ENCODE measurements around the gene METTL6. TPM values are rescaled to one million over a fixed set of nuclear protein-coding genes. Genes with fewer than 3 reads are reported as not detected.
A peak's percentile ranks its signal among the peaks of the same experiment; 100 is the strongest.

METTL6 gene
- polyA plus RNA-seq, 3 donors from 2014 or later, result 2.3 to 20.3 (median 13.1) TPM

- H3K27ac Mint-ChIP-seq, result peak overlapping the region in 1 of 6 donors; percentile 21
- H3K9me3 Mint-ChIP-seq, result no peaks in the 10 kb centered on the region
- H3K4me3 Mint-ChIP-seq, result no peak overlapping the region
- DNase-seq, result no peak
- peaks cover 0 to 3% (median 0%) of the 10 kb centered on the region in 3 donors for H3K27me3 Mint-ChIP-seq (ENCODE audit: low read depth in 3 of 3)
- H3K4me1 Mint-ChIP-seq, result peaks cover 27 to 43% of the 10 kb centered on the region in 2 donors
- peaks cover 8 to 16% (median 10%) of the 10 kb centered on the region in 3 donors for H3K36me3 Mint-ChIP-seq
Observed at GRCh38 chr3:15456321-15456720, 29.0 kb upstream of the METTL6 start.

- peaks cover 27 to 43% of the 10 kb centered on the region in 2 donors for H3K4me1 Mint-ChIP-seq
- H3K27me3 Mint-ChIP-seq (ENCODE audit: low read depth in 3 of 3), result peaks cover 0 to 3% (median 0%) of the 10 kb centered on the region in 3 donors
- H3K27ac Mint-ChIP-seq, result peak overlapping the region in 1 of 6 donors; percentile 29
- no peak for DNase-seq
- no peak overlapping the region for H3K4me3 Mint-ChIP-seq
- peaks cover 9 to 16% (median 10%) of the 10 kb centered on the region in 3 donors for H3K36me3 Mint-ChIP-seq
- no peaks in the 10 kb centered on the region for H3K9me3 Mint-ChIP-seq
Observed at GRCh38 chr3:15455756-15456155, 28.4 kb upstream of the METTL6 start.

- H3K27me3 Mint-ChIP-seq (ENCODE audit: low read depth in 3 of 3), result peaks cover under 1 to 7% (median 2%) of the 10 kb centered on the region in 3 donors
- peaks cover 27 to 43% of the 10 kb centered on the region in 2 donors for H3K4me1 Mint-ChIP-seq
- H3K9me3 Mint-ChIP-seq, result no peaks in the 10 kb centered on the region
- H3K4me3 Mint-ChIP-seq, result no peak overlapping the region
- peak overlapping the region in 3 of 6 donors; percentile 14 to 45 (median 28) for H3K27ac Mint-ChIP-seq
- no peak for DNase-seq
- H3K36me3 Mint-ChIP-seq, result peaks cover 12% of the 10 kb centered on the region in 3 donors
Observed at GRCh38 chr3:15454965-15455364, 27.6 kb upstream of the METTL6 start.

GRCh38 chr3:15453991-15454625 is 26.8 kb upstream of the METTL6 start:
- peak overlapping the region in 2 of 6 donors; percentile 34 to 35 for H3K27ac Mint-ChIP-seq
- no peaks in the 10 kb centered on the region for H3K9me3 Mint-ChIP-seq
- peaks cover 10 to 15% (median 12%) of the 10 kb centered on the region in 3 donors for H3K36me3 Mint-ChIP-seq
- DNase-seq, result no peak
- peaks cover 2 to 7% (median 3%) of the 10 kb centered on the region in 3 donors for H3K27me3 Mint-ChIP-seq (ENCODE audit: low read depth in 3 of 3)
- H3K4me3 Mint-ChIP-seq, result no peak overlapping the region
- H3K4me1 Mint-ChIP-seq, result peaks cover 31 to 46% of the 10 kb centered on the region in 2 donors

GRCh38 chr3:15453501-15453900 is 26.2 kb upstream of the METTL6 start:
- DNase-seq, result no peak
- H3K36me3 Mint-ChIP-seq, result peaks cover 9 to 19% (median 15%) of the 10 kb centered on the region in 3 donors
- peaks cover 2 to 7% (median 3%) of the 10 kb centered on the region in 3 donors for H3K27me3 Mint-ChIP-seq (ENCODE audit: low read depth in 3 of 3)
- H3K27ac Mint-ChIP-seq, result no peak overlapping the region
- no peak overlapping the region for H3K4me3 Mint-ChIP-seq
- H3K4me1 Mint-ChIP-seq, result peaks cover 31 to 48% of the 10 kb centered on the region in 2 donors
- H3K9me3 Mint-ChIP-seq, result no peaks in the 10 kb centered on the region

GRCh38 chr3:15452961-15453360 is 25.6 kb upstream of the METTL6 start:
- Mint-ChIP-seq H3K9me3 (no peaks in the 10 kb centered on the region), H3K27ac (peak overlapping the region in 4 of 6 donors; percentile 17 to 89 (median 61)), H3K27me3 (ENCODE audit: low read depth in 3 of 3) (peaks cover 2 to 7% (median 3%) of the 10 kb centered on the region in 3 donors), H3K4me1 (peaks cover 27 to 43% of the 10 kb centered on the region in 2 donors), H3K4me3 (no peak overlapping the region), H3K36me3 (peaks cover 4 to 15% (median 14%) of the 10 kb centered on the region in 3 donors)
- DNase-seq, result no peak

- Mint-ChIP-seq H3K4me1 (peaks cover 27 to 42% of the 10 kb centered on the region in 2 donors), H3K27me3 (ENCODE audit: low read depth in 3 of 3) (peaks cover 2 to 7% (median 3%) of the 10 kb centered on the region in 3 donors), H3K4me3 (peak overlapping the region in 1 of 5 donors; percentile 26), H3K36me3 (peaks cover 4 to 13% (median 11%) of the 10 kb centered on the region in 3 donors), H3K9me3 (no peaks in the 10 kb centered on the region), H3K27ac (peak overlapping the region in 3 of 6 donors; percentile 32 to 89 (median 82))
- DNase-seq, result no peak
Observed at GRCh38 chr3:15452156-15452555, 24.8 kb upstream of the METTL6 start.

- H3K27ac Mint-ChIP-seq, result peak overlapping the region; percentile 76 to 92 (median 88)
- H3K27me3 Mint-ChIP-seq (ENCODE audit: low read depth in 3 of 3), result peaks cover 2 to 7% (median 3%) of the 10 kb centered on the region in 3 donors
- H3K4me1 Mint-ChIP-seq, result peaks cover 27 to 42% of the 10 kb centered on the region in 2 donors
- peak overlapping the region; percentile 29 to 67 (median 53) for H3K4me3 Mint-ChIP-seq
- H3K36me3 Mint-ChIP-seq, result peaks cover 4 to 16% (median 14%) of the 10 kb centered on the region in 3 donors
- DNase-seq, result peak; percentile 34 to 43 (median 36)
- H3K9me3 Mint-ChIP-seq, result no peaks in the 10 kb centered on the region
Observed at GRCh38 chr3:15451216-15452113, 24.1 kb upstream of the METTL6 start.

- Mint-ChIP-seq H3K27me3 (ENCODE audit: low read depth in 3 of 3) (peaks cover 2 to 7% (median 3%) of the 10 kb centered on the region in 3 donors), H3K4me1 (peaks cover 27 to 42% of the 10 kb centered on the region in 2 donors), H3K9me3 (no peaks in the 10 kb centered on the region), H3K36me3 (peaks cover 4 to 18% (median 16%) of the 10 kb centered on the region in 3 donors), H3K4me3 (peak overlapping the region; percentile 29 to 71 (median 53)), H3K27ac (peak overlapping the region; percentile 76 to 92 (median 88))
- DNase-seq, result peak; percentile 67 to 71 (median 68)
Observed at GRCh38 chr3:15450438-15451215, 23.3 kb upstream of the METTL6 start.

- H3K4me1 Mint-ChIP-seq, result peaks cover 29 to 42% of the 10 kb centered on the region in 2 donors
Observed at GRCh38 chr3:15449489-15450224, 22.3 kb upstream of the METTL6 start.

GRCh38 chr3:15443826-15444524 is 16.6 kb upstream of the METTL6 start:
- H3K4me1 Mint-ChIP-seq, result peaks cover 41 to 49% of the 10 kb centered on the region in 2 donors
- peaks cover 0 to 6% (median 0%) of the 10 kb centered on the region in 3 donors for H3K27me3 Mint-ChIP-seq (ENCODE audit: low read depth in 3 of 3)
- peak overlapping the region in 4 of 6 donors; percentile 15 to 22 (median 16) for H3K27ac Mint-ChIP-seq
- DNase-seq, result no peak
- peaks cover 15 to 69% (median 44%) of the 10 kb centered on the region in 3 donors for H3K36me3 Mint-ChIP-seq
- H3K4me3 Mint-ChIP-seq, result no peak overlapping the region
- no peaks in the 10 kb centered on the region for H3K9me3 Mint-ChIP-seq

More at GRCh38 chr3:15449489-15450224, 22.3 kb upstream of the METTL6 start:
- H3K27me3 Mint-ChIP-seq (ENCODE audit: low read depth in 3 of 3), result peaks cover 2 to 7% (median 3%) of the 10 kb centered on the region in 3 donors
- H3K36me3 Mint-ChIP-seq, result peaks cover 4 to 25% (median 16%) of the 10 kb centered on the region in 3 donors
- H3K9me3 Mint-ChIP-seq, result no peaks in the 10 kb centered on the region
- DNase-seq, result no peak
- H3K27ac Mint-ChIP-seq, result peak overlapping the region; percentile 75 to 92 (median 80)
- peak overlapping the region in 3 of 5 donors; percentile 4 to 39 (median 21) for H3K4me3 Mint-ChIP-seq

GRCh38 chr3:15440891-15441290 is 13.5 kb upstream of the METTL6 start:
- H3K27me3 Mint-ChIP-seq (ENCODE audit: low read depth in 3 of 3), result peaks cover 0 to 7% (median 0%) of the 10 kb centered on the region in 3 donors
- H3K4me1 Mint-ChIP-seq, result peaks cover 43 to 64% of the 10 kb centered on the region in 2 donors
- H3K27ac Mint-ChIP-seq, result peak overlapping the region; percentile 70 to 87 (median 82)
- H3K36me3 Mint-ChIP-seq, result peaks cover 33 to 83% (median 42%) of the 10 kb centered on the region in 3 donors
- no peak for DNase-seq
- peak overlapping the region in 4 of 5 donors; percentile 3 to 50 (median 20) for H3K4me3 Mint-ChIP-seq
- H3K9me3 Mint-ChIP-seq, result no peaks in the 10 kb centered on the region

Data from immature natural killer cell (primary cell).